Body of pancreas (tissue), 4 donors: ENCODE results near the gene MAP3K13. TPM values are rescaled to one million over a fixed set of nuclear protein-coding genes. Genes with fewer than 3 reads are reported as not detected.

Experiments
- ATAC-seq: fragments of 150-250 bp; one replicate; pipeline ENCODE4 v1.9.1; 2016
- DNase-seq, 4 donors: peaks; one replicate each; pipeline ENCODE4 v3.0.0-alpha.2; 2019
- H3K27ac ChIP-seq, 4 donors: fragments of 200-600 bp; sonication (generic); 1 replicate in 3 of 4; 2 replicates in 1 of 4; pipeline versions ENCODE4 v1.5.1 to v1.6.1; 2016 to 2019; ENCODE audit warnings: mild to moderate bottlenecking in 1 of 4, mixed read lengths in 1 of 4, moderate library complexity in 1 of 4
- H3K27me3 ChIP-seq, 2 donors: fragments of 200-600 bp; sonication (generic); one replicate each; pipeline ENCODE4 v1.6.0; 2016; ENCODE audit warnings: mild to moderate bottlenecking in 1 of 2
- H3K36me3 ChIP-seq, 2 donors: fragments of 200-600 bp; sonication (generic); replicated peaks in 1 of 2; 2 replicates each; pipeline ENCODE4 v1.5.1; 2016; ENCODE audit warnings: low read depth in 2 of 2; ENCODE audit not compliant: insufficient read depth in 1 of 2
- H3K4me1 ChIP-seq: fragments of 200-600 bp; sonication (generic); one replicate; pipeline ENCODE4 v1.6.0; 2016
- H3K4me3 ChIP-seq, 2 donors: fragments of 200-600 bp; sonication (generic); 1 replicate in 1 of 2; 2 replicates in 1 of 2; pipeline ENCODE4 v1.5.1; 2016 to 2019
- H3K9me3 ChIP-seq, 3 donors: fragments of 200-600 bp; sonication (generic); 1 replicate in 2 of 3; 2 replicates in 1 of 3; pipeline ENCODE4 v1.5.1; 2016
- CTCF ChIP-seq, 7 experiments: fragments of 450-650 bp in 4 of 7; fragments of 200-600 bp in 3 of 7; sonication (generic) in 3 of 7; IDR thresholded peaks; one replicate each; pipeline ENCODE4 v1.5.1; 2016 to 2019; ENCODE audit warnings: antibody characterized with exemption in 7 of 7
- POLR2A ChIP-seq, 3 donors: fragments of 450-650 bp; IDR thresholded peaks; one replicate each; pipeline ENCODE4 v1.6.1; 2016; ENCODE audit warnings: antibody characterized with exemption in 3 of 3, mild to moderate bottlenecking in 2 of 3
- WGBS, 2 donors: methylation state at CpG; one replicate each; pipeline ENCODE4 v1.1.5; 2017; 5-methylcytosine and 5-hydroxymethylcytosine counted together
- intact Hi-C: fragments of 100-400 bp; cut with DNase I; formaldehyde crosslinking; loops from one replicate; pipeline ENCODE4 v1.15.1; 2023
- total RNA-seq, 2 donors: library from RNA; depleted of rRNA; stranded (reverse); fragments of >200 nt; gene quantifications; one replicate each; pipeline ENCODE4 v1.1.0, GENCODE V29; 2016

MAP3K13 gene
- total RNA-seq, 2 donors from 2014 or later = 20.0 to 27.4 TPM

- DNase-seq (no peak), ATAC-seq (no peak)
- Histone ChIP-seq H3K4me3 (no peak overlapping the region), H3K9me3 (no peaks in the 10 kb centered on the region), H3K27me3 (no peaks in the 10 kb centered on the region), H3K4me1 (peaks cover 30% of the 10 kb centered on the region), H3K36me3 (no peaks in the 10 kb centered on the region), H3K27ac (no peak overlapping the region)
- no peak for TF ChIP-seq CTCF (IDR thresholded peaks at IDR 0.05)
- TF ChIP-seq POLR2A (IDR thresholded peaks at IDR 0.05) = no peak
- 54 to 60% methylated on average over 6 of the region's 6 CpGs for WGBS, 2 donors
- intact Hi-C loops = no loop called here
These were observed 34.7 kb downstream of the MAP3K13 start for GRCh38 chr3:185397676-185398075.

- no peak for TF ChIP-seq POLR2A (IDR thresholded peaks at IDR 0.05)
- no peak for TF ChIP-seq CTCF (IDR thresholded peaks at IDR 0.05)
- intact Hi-C loops = no loop called here
- Histone ChIP-seq H3K4me3 (no peak overlapping the region), H3K27ac (no peak overlapping the region), H3K4me1 (peaks cover 37% of the 10 kb centered on the region), H3K9me3 (no peaks in the 10 kb centered on the region), H3K27me3 (no peaks in the 10 kb centered on the region), H3K36me3 (no peaks in the 10 kb centered on the region)
- ATAC-seq = no peak
- WGBS, 2 donors = 78 to 80% methylated on average over 16 of the region's 16 CpGs
- DNase-seq = no peak
These were observed 37.1 kb downstream of the MAP3K13 start for GRCh38 chr3:185399737-185400667.

- ATAC-seq = no peak
These were observed 37.9 kb downstream of the MAP3K13 start for GRCh38 chr3:185400866-185401265.

GRCh38 chr3:185401319-185401955, 38.5 kb downstream of the MAP3K13 start:
- intact Hi-C loops = no loop called here
- Histone ChIP-seq H3K9me3 (no peaks in the 10 kb centered on the region), H3K4me1 (peaks cover 37% of the 10 kb centered on the region), H3K27me3 (no peaks in the 10 kb centered on the region), H3K27ac (no peak overlapping the region), H3K36me3 (no peaks in the 10 kb centered on the region), H3K4me3 (no peak overlapping the region)
- 59 to 60% methylated on average over 7 of the region's 7 CpGs for WGBS, 2 donors
- ATAC-seq (no peak), DNase-seq (no peak)
- no peak for TF ChIP-seq CTCF (IDR thresholded peaks at IDR 0.05)
- no peak for TF ChIP-seq POLR2A (IDR thresholded peaks at IDR 0.05)

More at GRCh38 chr3:185400866-185401265, 37.9 kb downstream of the MAP3K13 start:
- Histone ChIP-seq H3K36me3 (no peaks in the 10 kb centered on the region), H3K4me3 (no peak overlapping the region), H3K4me1 (peaks cover 37% of the 10 kb centered on the region), H3K27ac (no peak overlapping the region), H3K27me3 (no peaks in the 10 kb centered on the region), H3K9me3 (no peaks in the 10 kb centered on the region)
- DNase-seq = no peak
- intact Hi-C loops = no loop called here
- WGBS, 2 donors = 72 to 82% methylated on average over 1 of the region's 1 CpG
- no peak for TF ChIP-seq CTCF (IDR thresholded peaks at IDR 0.05)
- no peak for TF ChIP-seq POLR2A (IDR thresholded peaks at IDR 0.05)
